AG08395 (cell line): Measurements from ENCODE around the gene AQP11.
"Not testable (repeated sequence)": the region's sequence is repeated elsewhere in the genome, so short reads cannot be mapped to it uniquely, and the experiment has no call there.

ENCODE experiments used
- DNase-seq: peaks from one replicate; pipeline ENCODE4 v3.0.0; 2012; ENCODE audit warnings: mixed read lengths, low spot score

AQP11 gene, protein sequence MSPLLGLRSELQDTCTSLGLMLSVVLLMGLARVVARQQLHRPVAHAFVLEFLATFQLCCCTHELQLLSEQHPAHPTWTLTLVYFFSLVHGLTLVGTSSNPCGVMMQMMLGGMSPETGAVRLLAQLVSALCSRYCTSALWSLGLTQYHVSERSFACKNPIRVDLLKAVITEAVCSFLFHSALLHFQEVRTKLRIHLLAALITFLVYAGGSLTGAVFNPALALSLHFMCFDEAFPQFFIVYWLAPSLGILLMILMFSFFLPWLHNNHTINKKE

DNA sequence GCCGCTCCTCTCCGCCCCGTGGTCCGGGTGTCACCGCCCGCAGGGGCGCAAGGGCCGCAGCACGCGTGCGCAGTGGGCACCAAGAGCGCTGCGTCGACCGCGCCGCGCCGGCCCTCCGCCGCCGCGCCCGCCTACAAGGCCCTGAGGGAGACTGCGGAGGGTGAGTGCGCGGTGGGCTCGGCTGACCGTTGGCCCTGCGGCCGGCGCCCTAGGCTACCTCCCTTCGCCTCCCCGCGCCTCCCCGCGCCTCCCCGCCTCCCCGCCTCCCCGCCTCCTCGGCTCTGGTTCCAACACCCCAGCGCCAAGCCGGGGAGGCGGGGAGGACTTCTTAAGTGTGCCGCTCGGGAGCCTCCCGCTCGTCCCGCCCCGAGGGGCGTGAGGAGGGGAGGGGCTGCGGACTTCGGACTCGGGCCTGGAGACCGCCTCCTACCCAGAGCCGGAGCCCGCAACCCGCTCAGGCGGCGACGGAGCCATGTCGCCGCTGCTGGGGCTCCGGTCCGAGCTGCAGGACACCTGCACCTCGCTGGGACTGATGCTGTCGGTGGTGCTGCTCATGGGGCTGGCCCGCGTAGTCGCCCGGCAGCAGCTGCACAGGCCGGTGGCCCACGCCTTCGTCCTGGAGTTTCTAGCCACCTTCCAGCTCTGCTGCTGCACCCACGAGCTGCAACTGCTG, at the start of gene AQP11:
Gene AQP11, plus strand, starts transcription at position 433 of the 673 bp plus-strand sequence. Its CDS starts 40 bp downstream, at position 473.
- DNase-seq = peak; percentile 94

DNA sequence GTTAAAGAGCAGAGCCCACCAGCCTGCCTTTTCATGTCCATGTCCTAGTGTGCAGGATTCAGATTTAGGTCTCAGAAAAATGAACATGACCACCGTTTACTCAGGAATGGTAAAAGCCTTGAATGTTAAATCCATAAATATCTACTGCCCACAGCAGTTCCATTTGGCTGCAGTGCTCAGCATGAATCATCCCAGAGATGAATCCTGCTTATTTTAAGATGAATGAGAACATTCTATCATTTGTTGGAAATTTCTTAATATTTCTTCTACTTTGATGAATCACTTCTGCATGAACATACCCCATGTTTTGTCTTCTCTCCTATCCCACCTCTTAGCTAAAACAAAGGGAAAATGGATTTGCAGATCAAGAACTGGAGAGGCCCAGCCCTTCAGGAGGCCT, 47.5 kb upstream of the AQP11 start:
- peak; percentile 69 for DNase-seq

DNA sequence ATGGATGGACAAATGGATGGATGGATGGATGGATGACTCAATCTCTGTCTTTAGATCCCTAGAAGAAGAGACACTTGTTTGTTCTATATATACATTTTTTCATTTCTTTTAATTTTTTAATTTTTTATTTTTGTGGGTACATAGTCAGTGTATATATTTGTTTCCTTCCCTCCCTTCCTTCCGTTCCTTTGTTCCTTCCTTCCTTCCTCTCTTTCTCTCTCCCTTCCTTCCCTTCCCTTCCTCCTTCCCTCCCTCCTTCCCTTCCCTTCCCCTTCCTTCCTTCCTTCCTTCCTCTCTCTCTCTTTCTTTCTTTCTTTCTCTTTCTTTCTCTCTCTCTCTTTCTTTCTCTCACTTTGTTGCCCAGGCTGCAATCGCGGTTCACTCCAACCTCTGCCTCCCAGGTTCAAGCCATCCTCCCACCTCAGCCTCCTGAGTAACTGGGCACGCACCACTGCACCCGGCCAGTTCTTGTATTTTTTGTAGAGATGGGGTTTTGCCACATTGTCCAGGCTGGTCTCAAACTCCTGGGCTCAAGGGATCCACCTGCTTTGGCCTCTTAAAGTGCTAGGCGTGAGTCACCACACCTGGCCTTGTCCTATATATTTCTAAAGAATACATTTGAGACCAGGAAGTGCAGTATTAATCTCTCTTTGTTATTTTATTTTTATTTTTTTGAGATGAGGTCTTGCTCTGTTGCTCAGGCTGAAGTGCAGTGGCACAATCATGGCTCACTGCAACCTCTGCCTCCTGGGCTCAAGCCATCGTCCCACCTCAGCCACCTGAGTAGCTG, 42.5 kb upstream of the AQP11 start:
- no peak for DNase-seq

DNA sequence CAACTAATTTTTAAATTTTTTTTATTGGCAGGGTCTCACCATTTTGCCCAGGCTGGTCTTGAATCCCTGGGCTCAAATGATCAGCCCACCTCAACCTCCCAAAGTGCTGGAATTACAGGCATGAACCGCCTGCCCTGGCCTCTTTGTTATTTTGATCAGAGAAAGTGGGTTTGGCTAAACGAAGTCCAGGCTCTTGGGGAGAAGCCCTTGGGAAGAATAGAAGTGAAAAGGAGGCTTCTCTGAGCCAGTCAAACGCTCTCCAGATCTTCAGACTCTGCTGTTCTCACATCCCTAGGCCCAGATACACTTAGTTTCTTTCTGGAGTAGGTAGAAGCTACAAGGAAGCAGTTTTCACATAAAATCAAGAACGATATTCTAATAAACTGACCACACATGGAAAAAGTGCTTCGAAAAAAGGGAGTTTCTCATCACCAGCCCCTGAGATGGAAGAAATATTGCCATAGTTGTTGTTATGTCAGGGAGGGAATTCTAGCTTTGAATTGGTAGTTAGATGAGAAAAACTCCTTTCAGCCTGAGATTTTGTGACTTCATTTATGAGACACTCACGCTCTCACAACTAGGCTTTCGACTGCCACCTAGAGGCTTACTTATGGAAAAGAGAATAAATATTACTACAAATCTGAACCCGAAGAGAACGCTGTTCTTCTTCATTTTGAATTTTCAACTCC, 41.7 kb upstream of the AQP11 start:
- DNase-seq = peak; percentile 71

DNA sequence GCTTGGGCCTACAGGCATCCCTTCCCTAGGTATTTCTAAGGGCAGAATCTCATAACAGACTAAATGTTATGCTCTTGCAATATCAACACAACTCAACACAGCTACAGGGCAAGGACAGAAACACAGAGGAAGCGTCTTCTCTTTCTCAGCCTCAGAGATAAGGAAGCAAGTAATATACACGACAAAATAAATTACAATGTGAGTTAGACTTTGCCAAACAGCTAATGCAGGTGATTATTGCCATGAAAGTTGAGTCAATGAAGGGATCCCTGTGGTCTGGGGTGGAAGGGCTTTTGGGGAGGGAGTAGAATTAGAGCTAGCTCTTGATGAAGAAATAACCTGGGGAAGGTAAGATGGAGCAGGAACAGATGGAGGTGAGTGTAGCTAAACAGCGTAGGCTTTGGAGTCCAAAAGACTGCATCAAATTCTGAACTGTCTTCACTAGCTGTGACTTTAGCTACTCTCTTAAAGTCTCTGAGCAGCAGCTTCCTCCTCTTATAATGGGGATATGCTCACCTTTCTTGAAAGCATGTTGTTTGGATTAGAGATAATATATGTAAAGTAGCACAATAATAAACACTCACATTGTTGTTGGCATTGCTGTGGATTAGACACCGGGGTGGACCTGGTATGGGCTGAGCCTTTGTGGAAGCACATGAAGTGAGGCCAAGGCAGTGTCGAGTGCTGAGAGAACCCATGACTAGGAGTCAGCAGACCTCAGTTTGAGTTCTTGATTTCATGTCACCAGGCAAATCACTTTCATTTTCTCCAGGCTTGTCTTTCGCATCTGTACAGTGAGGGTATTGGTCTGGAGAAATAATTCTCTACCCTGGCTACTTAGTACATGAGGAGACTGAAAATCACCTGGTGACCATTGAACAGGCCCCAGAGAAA, 41.0 kb upstream of the AQP11 start:
- DNase-seq = no peak

DNA sequence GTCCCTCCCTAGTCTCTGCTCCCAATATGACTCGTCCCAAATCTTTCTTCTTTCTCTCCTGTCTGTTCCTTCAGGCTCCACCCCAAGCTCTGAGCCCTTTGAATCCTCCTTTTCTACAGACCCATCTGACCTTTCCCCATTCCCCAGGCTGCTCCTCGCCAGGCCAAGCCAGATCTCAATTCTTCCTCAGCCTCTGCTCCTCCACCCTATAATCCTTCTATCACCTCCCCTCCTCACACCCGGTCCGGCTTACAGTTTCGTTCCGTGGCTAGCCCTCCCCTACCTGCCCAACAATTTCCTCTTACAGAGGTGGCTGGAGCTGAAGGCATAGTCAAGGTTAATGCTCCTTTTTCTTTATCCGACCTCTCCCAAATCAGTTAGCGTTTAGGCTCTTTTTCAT, 38.3 kb upstream of the AQP11 start:
- not testable (repeated sequence) for DNase-seq

DNA sequence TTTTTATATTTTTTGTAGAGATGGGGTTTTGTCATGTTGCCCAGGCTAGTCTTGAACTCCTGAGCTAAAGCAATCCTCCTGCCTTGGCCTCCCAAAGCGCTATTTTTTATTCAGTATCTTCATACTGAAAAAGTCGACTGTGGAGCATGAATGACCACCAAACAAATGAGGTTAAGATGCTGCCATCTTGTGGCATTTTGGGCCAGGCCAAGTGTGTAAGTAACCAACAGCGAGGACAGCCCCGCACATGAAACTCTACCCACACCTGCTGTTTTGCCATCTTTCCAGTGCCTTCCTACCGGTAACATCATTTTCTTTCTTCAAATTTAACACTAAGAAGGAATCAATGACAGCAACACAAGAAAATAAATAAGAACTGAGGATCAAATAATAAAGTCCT, 32.2 kb upstream of the AQP11 start:
- DNase-seq = no peak

DNA sequence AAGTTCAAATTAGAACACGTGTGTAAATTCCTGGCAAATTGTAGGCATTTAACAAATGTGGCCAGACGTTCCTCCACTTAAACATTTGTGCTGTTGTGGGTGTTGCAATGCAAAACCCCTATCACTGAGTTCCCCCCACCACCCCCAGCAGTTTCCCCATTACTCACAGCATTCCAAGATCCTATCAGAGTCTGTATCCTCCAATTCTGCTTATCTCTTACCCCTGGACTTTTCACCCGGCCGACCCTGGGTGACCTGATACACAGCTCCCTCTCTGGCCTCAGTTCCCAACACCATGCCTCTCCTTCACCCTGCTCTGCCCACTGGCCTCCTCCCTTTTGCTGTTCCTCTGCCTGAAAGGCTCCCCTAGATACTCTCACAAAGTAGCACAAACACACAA, 31.4 kb upstream of the AQP11 start:
- DNase-seq = no peak

DNA sequence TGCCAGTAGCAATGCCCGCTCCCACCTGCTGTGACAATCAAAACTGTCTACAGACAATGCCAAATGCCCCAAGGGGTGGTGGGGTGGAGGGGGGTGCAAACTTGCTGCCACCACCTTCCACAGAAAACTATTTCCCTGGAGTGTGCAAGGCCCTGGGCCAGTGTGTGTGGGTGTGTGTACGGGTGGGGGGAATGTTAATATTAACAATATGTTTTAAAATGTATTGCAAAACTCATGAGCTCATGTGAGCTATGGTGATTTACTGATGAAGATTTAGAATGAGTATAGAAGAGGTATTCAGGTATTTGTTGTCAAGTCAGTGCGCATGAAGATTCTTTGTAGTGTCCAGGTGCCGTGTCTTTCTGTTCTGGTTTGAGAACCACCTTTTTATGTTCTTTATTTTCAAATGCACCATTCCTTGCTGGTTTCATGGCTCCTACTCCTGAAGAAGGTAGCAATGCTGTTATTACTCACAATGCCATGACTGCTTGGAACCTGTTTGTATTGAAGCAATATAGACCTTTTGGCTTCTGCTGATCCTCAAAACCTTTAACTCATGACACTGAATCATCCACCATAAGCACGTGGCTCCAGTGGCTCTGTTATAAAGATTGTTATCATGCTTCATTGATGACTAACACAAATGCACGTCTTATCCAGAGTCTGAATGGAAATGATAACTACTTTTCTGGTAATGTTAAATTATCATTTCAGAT, 29.9 kb upstream of the AQP11 start:
- peak; percentile 82 for DNase-seq

DNA sequence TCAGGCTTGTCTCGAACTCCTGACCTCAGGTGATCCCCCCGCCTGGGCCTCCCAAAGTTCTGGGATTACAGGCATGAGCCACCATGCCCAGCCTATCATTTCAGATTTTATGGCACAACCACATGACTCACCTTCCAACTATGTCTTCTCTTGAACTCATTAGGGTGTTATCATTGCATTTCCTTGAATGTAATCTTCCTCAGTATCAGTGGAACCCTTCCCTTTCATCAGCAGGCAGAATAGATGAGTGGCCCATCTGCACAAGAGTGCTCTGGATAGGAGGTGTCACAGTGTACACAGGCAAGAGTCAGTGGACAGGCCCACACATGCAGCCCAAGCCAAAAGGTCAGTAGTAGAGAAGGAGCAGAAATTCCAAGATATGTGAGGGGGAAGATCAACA, 29.1 kb upstream of the AQP11 start:
- peak; percentile 45 for DNase-seq

DNA sequence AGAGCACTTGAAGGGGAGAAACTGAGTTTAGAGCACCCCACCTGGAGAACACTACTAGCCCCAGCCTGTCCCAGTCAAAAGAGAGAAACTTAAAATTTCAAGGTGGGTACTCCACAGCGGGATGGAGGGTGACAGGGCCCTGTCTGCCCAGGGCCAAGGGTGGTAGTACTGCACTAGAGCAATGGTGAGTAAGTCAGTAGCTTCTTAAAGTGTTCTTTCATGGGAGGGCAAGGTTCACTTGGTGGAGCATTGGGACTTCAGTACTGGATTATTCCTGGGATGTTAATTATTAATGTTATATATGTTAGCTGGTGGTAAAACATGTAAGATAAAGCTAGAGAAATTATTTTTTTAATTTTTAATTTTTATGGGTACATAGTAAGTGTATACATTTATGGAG, 28.5 kb upstream of the AQP11 start:
- no peak for DNase-seq

DNA sequence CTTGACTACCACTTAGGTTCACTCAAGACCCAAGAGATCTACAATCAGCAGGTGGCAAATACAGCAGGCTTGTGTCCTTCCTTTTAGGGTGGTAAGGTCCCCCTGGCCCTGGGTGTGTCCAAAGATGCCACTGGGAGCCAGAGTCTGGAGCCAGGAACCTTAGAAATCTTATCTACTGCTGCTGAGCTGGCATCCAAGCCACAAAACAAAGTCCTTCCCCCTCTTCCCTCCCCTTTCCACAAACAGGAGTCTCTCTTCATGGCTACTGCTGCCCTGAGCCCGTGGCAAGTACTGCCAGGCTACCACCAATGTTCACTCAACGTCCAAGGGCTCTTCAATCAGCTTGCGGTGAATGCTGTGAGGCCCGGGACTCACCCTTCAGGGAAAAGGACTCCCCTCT, 21.4 kb upstream of the AQP11 start:
- no peak for DNase-seq

DNA sequence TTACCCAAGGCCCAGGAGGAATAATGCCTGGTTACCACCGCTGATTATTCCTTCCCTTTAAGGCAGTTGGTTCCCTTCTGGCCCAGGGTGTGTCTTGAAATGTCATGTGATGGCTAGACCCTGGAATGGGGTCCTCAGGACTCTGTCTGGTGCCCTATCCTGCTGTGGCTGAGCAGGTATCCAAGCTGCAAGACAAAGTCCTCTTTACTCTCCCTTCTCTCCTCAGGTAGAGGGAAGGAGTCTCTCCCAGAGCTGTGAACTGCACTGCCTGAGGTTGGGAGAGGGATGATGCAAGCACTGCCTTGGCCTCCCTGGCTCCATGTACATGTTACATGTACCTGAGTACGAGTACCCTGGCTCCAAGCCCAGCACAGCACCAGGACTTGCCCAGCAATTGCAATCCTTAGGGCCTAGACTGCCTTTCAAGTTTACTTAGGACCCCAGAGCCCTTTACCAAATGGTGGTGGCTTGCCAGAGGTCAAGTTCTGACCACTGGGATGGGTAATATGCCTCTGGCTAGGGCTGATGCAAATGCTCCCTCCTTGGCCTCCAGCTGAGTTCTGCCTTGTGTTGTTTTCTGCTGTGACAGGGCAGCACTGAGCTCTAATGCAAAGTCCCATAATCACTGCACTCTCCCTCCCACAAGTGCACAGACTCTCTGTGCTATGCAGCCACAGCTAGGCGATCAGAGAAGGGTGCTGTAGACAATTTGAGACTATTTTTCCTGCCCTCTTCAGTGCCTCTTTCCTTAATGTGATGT, 20.7 kb upstream of the AQP11 start:
- DNase-seq = no peak

DNA sequence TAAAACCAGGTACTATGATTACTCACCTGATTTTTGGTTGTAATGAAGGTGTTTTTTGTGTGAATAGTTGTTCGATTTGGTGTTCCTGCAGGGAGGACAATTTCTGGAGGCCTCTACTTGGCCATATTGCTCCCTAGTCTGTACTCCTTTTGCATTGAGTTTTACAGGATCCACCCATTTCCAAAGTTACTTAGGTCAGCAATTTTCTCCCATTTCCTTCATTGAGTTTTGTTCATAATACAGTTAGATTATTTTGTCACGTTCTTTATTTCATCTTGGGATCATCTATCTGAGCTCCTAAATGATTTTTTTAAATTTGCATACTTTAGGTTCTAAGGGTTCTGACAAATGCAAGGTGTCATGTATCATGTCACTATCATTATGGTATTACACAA, 20.1 kb upstream of the AQP11 start:
- no peak for DNase-seq

DNA sequence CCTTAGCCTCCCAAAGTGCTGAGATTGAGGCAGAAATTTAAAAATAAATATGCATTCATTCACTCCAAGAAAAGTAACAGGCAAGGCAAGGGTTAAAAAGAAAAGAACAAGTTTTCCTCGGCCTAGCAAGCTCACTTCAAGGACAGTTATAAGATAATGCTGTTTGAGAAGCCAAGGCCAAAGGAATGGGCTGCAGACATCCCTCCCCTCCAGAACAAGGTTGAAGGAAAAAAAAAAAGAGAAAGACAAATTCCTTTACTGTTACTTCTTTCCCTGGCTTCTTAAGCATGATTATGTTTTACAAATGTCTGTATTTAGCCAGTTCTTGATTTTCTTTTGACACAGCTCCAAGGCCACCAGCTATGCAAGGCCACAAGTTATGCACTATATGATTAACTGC, 18.9 kb upstream of the AQP11 start:
- not testable (repeated sequence) for DNase-seq

DNA sequence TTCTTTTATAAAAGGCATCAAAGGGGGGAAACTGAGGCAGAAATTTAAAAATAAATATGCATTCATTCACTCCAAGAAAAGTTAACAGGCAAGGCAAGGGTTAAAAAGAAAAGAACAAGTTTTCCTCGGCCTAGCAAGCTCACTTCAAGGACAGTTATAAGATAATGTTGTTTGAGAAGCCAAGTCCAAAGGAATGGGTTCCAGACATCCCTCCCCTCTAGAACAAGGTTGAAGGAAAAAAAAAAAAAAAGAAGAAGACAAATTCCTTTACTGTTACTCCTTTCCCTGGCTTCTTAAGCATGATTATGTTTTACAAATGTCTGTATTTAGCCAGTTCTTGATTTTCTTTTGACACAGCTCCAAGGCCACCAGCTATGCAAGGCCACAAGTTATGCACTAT, 14.3 kb upstream of the AQP11 start:
- not testable (repeated sequence) for DNase-seq

DNA sequence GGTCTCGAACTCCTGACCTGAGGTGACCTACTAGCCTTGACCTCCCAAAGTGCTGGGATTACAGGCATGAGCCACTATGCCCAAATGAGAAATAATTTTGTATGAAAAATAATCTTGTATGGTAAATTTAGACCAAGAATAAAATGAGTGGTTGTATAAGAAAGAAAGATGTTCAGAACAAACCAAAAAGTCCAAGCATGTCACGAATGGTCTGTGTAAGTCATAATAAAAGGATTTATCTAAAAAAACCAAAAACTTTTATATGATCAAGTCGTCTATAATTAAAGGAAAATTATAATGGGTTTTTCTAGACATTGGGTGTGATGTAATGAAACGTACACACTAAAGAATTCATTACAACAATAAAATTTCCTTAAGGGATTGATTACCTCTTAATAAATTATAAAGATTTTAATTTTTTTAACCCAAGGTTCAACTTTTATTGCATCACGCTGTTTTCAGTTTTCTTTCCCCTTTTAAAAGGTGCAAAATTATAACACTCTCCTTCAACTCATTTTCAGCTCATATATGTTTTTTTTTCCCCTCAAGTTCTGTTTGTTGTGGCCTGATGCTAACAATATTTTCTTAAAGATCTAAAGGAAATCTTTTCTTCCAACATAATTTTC, 8.9 kb upstream of the AQP11 start:
- DNase-seq = no peak

DNA sequence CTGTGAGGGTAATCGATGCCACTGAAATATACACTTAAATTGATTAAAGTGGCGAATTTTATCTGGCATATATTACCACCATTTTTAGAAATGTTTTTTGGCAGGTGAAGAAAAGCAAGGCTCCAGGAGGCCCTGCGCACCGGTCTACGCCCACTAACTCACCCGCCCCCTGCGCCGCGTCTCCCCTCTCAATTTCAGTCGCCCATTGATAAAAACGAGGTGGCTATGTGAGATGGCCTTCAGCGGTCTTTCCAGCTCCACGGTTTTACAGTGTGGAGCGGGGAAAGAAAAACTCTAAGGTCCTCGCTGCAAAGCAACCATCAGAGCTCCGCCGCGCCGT, 602 bp upstream of the AQP11 start:
- DNase-seq = no peak

DNA sequence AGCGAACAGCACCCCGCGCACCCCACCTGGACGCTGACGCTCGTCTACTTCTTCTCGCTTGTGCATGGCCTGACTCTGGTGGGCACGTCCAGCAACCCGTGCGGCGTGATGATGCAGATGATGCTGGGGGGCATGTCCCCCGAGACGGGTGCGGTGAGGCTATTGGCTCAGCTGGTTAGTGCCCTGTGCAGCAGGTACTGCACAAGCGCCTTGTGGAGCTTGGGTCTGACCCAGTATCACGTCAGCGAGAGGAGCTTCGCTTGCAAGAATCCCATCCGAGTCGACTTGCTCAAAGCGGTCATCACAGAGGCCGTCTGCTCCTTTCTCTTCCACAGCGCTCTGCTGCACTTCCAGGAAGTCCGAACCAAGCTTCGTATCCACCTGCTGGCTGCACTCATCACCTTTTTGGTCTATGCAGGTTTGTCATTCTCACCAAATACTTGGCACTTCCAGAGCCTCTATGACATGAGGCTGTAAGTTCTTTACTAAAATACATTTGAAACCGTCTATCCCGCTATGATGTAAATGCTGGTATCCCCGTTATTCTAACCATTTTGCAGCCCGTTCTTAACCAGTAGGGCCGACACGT, 535 bp downstream of the AQP11 start:
- peak; percentile 23 for DNase-seq
